ENCODE results near the gene TMEM141.

GRCh38 chr9:136804509-136805206 lies 13.5 kb downstream of the TMEM141 start:
- no peak for TF ChIP-seq CTCF (IDR thresholded peaks at IDR 0.05)
- TF ChIP-seq POLR2AphosphoS5 (IDR thresholded peaks at IDR 0.05), result no peak

Data from suprapubic skin (tissue), 3 donors.